Vagina (tissue), 2 donors: ENCODE measurements around the gene TMTC3.

Source experiments
- CTCF ChIP-seq, 3 experiments: fragments of 450-650 bp in 2 of 3; fragments of 200-600 bp in 1 of 3; sonication (generic) in 1 of 3; IDR thresholded peaks; one replicate each; pipeline ENCODE4 v1.5.1; 2017 to 2019; ENCODE audit warnings: antibody characterized with exemption in 3 of 3, mild to moderate bottlenecking in 2 of 3, moderate library complexity in 2 of 3
- POLR2A ChIP-seq, 2 donors: fragments of 450-650 bp; IDR thresholded peaks; one replicate each; pipeline ENCODE4 v1.6.1; 2017; ENCODE audit warnings: antibody characterized with exemption in 2 of 2, mild to moderate bottlenecking in 2 of 2, moderate library complexity in 2 of 2
- POLR2AphosphoS5 ChIP-seq, 2 donors: sonication (generic); formaldehyde crosslinking; IDR thresholded peaks; one replicate each; pipeline ENCODE4 v1.9.0; 2017; ENCODE audit warnings: antibody characterized with exemption in 2 of 2, mild to moderate bottlenecking in 2 of 2, low read depth in 1 of 2; ENCODE audit not compliant: insufficient read depth in 1 of 2

DNA sequence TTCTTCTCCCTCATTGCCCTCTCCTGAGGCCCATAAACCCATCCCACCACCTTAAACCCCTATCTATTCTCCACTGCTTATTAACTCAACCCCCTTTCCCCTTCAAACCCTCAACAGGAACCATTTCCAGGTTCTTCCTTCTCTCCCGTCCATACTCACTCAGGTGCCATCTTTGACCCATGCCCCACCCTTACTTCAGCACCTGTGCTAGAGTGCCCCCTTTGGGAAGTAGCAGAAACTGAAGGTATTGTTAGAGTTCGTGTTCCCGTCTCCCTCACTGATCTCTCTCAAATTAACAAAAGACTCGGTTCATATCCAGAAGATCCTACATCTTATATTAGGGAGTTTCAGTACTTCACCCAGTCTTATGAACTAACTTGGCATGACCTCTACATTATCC, 86.6 kb downstream of the TMTC3 start:
- TF ChIP-seq CTCF (IDR thresholded peaks at IDR 0.05) (no peak), POLR2A (IDR thresholded peaks at IDR 0.05) (no peak), POLR2AphosphoS5 (IDR thresholded peaks at IDR 0.05; ENCODE audit: insufficient read depth in 1 of 2, low read depth in 1 of 2) (no peak)
